ENCODE results near the gene RBM26.
"Not testable (repeated sequence)": the region's sequence is repeated elsewhere in the genome, so short reads cannot be mapped to it uniquely, and the experiment has no call there.

RBM26 gene

DNA sequence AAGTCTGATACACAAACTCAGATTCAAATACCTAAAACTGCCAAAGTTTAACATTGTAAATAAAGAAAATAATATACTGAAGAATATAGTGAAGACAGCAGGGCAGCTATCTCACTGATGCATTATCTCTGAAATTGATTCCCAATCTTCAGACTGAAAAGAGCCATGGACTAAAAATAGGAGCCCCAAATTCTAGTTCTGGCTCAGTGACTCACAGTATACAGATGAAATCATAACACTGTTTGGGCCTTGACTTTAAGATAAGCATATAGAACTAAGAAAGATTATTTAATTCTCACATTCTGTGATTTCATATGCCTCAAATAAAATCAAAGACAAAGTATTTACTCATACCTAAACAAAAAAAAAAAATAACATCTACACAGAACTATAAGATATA, 53.9 kb downstream of the RBM26 start:
- Histone ChIP-seq H3K9ac (ENCODE audit: low read depth, low read length) (no peak overlapping the region), H3K27me3 (ENCODE audit: control insufficient read depth, insufficient read depth, low read length) (no peaks in the 10 kb centered on the region), H3K4me1 (ENCODE audit: control insufficient read depth, insufficient read depth, low read length) (no peaks in the 10 kb centered on the region), H3K9me3 (replicated peaks; ENCODE audit: low read length) (no peaks in the 10 kb centered on the region), H3K4me3 (ENCODE audit: low read length) (no peak overlapping the region), H3K4me2 (ENCODE audit: low read length) (no peak overlapping the region), H3K36me3 (ENCODE audit: insufficient read depth, low read length) (peaks cover 34% of the 10 kb centered on the region)

DNA sequence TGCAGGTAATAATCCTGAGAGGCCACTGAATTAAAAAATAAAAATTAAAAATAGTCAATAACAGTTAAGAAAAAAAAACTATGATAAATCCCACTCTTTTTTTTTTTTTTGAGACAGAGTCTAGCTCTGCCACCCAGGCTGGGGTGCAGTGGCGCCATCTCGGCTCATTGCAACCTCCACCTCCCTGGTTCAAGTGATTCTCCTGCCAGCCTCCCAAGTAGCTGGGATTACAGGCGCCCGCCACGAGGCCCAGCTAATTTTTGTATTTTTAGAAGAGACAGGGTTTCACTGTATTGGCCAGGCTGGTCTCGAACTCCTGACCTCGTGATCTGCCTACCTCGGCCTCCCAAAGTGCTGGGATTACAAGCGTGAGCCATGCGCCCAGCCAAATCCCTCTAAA, 56.4 kb downstream of the RBM26 start:
- H3K4me3 ChIP-seq (ENCODE audit: low read length); H3K9me3 ChIP-seq (replicated peaks; ENCODE audit: low read length); H3K9ac ChIP-seq (ENCODE audit: low read depth, low read length); H3K4me2 ChIP-seq (ENCODE audit: low read length); H3K4me1 ChIP-seq (ENCODE audit: control insufficient read depth, insufficient read depth, low read length); H3K27me3 ChIP-seq (ENCODE audit: control insufficient read depth, insufficient read depth, low read length): not testable (repeated sequence)
- peaks cover 27% of the 10 kb centered on the region for H3K36me3 ChIP-seq (ENCODE audit: insufficient read depth, low read length)

DNA sequence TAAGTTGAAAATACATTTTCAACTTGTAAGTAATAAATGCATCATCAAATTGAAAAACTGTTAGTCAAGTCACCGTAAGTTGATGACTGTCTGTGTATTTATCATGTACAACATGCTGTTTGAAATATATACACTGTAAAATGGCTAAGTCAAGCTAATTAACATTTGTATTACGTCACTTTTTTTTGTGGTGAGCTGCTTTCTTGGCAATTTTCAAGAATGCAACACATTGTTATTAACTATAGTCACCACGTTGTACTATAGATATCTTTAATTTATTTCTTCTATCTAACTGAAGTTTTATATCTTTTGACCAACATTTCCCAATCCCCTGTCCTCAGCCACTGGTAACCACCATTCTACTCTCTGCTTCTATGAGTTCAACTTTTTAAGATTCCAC, 57.0 kb downstream of the RBM26 start:
- H3K9ac ChIP-seq (ENCODE audit: low read depth, low read length), result no peak overlapping the region
- H3K4me1 ChIP-seq (ENCODE audit: control insufficient read depth, insufficient read depth, low read length), result no peaks in the 10 kb centered on the region
- H3K27me3 ChIP-seq (ENCODE audit: control insufficient read depth, insufficient read depth, low read length), result no peaks in the 10 kb centered on the region
- H3K9me3 ChIP-seq (replicated peaks; ENCODE audit: low read length), result no peaks in the 10 kb centered on the region
- H3K36me3 ChIP-seq (ENCODE audit: insufficient read depth, low read length), result peaks cover 21% of the 10 kb centered on the region
- H3K4me2 ChIP-seq (ENCODE audit: low read length), result no peak overlapping the region
- no peak overlapping the region for H3K4me3 ChIP-seq (ENCODE audit: low read length)

DNA sequence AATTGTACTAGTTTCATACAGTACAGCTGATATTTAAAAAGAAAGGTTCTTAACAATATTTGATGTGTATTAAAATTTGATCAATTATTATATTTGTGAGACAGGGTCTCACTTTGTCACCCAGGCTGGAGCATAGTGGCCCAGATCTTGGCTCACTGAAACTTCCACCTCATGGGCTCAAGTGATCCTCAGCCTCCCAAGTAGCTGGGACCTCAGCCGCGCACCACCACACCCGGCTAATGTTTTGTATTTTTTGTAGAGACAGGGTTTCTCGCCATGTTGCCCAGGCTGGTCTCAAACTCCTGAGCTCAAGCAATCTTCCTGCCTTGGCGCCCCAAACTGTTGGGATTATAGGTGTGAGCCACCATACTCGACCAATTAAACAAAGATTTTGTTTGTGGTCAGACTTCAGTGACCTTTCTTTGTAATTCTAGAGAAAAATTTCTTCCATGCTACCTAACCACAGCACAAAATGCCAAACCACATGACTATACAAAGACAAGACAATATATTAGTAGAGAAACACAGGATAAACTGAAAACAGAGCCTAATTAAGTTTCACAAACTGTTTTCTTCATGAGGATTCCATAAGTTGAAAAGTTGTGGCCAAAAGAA, 59.6 kb downstream of the RBM26 start:
- H3K4me3 ChIP-seq (ENCODE audit: low read length), result no peak overlapping the region
- H3K9me3 ChIP-seq (replicated peaks; ENCODE audit: low read length), result no peaks in the 10 kb centered on the region
- H3K4me1 ChIP-seq (ENCODE audit: control insufficient read depth, insufficient read depth, low read length), result no peaks in the 10 kb centered on the region
- peaks cover 28% of the 10 kb centered on the region for H3K36me3 ChIP-seq (ENCODE audit: insufficient read depth, low read length)
- no peak overlapping the region for H3K9ac ChIP-seq (ENCODE audit: low read depth, low read length)
- no peaks in the 10 kb centered on the region for H3K27me3 ChIP-seq (ENCODE audit: control insufficient read depth, insufficient read depth, low read length)
- no peak overlapping the region for H3K4me2 ChIP-seq (ENCODE audit: low read length)

DNA sequence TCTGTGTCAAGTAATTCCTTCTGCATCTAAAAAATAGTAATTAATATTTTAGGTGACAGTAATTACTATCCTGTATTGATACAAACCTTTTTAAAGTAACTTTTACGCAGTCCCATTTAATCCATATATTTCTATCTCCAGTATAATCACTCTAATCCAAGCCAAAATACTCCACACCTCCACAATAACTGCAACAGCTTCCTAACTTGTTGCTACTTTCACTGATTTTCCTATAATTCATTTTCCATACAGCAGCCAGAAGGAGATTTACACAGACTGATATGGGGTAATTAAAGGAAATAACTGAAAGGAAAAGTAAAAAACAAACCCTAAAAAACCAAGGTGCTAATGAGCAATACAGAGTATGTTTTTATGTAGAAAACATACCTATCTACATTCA, 64.9 kb downstream of the RBM26 start:
- Histone ChIP-seq H3K4me1 (ENCODE audit: control insufficient read depth, insufficient read depth, low read length) (no peaks in the 10 kb centered on the region), H3K9me3 (replicated peaks; ENCODE audit: low read length) (no peaks in the 10 kb centered on the region), H3K36me3 (ENCODE audit: insufficient read depth, low read length) (peaks cover 59% of the 10 kb centered on the region), H3K4me3 (ENCODE audit: low read length) (no peak overlapping the region), H3K4me2 (ENCODE audit: low read length) (no peak overlapping the region), H3K9ac (ENCODE audit: low read depth, low read length) (no peak overlapping the region), H3K27me3 (ENCODE audit: control insufficient read depth, insufficient read depth, low read length) (no peaks in the 10 kb centered on the region)

DNA sequence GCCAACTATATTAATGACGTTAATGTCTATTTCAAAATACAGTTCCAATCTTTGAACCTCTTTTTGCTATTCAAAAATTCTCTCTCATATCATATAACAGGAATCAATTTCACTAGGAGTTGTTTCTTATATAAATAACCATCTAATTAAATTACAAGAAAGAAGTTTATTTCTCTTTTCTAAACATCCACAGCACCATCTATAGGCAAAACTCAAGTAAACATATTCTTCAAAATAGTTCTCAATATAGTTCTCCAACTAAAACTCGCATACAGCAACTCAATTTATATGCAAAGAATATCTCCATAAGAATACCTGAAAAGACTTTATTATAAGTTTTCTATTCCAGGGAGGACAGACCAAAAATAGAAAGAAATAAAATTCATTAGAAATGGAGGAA, 65.6 kb downstream of the RBM26 start:
- H3K4me2 ChIP-seq (ENCODE audit: low read length), result no peak overlapping the region
- no peaks in the 10 kb centered on the region for H3K9me3 ChIP-seq (replicated peaks; ENCODE audit: low read length)
- H3K4me3 ChIP-seq (ENCODE audit: low read length), result no peak overlapping the region
- H3K9ac ChIP-seq (ENCODE audit: low read depth, low read length), result no peak overlapping the region
- no peaks in the 10 kb centered on the region for H3K27me3 ChIP-seq (ENCODE audit: control insufficient read depth, insufficient read depth, low read length)
- H3K36me3 ChIP-seq (ENCODE audit: insufficient read depth, low read length), result peaks cover 65% of the 10 kb centered on the region
- no peaks in the 10 kb centered on the region for H3K4me1 ChIP-seq (ENCODE audit: control insufficient read depth, insufficient read depth, low read length)

DNA sequence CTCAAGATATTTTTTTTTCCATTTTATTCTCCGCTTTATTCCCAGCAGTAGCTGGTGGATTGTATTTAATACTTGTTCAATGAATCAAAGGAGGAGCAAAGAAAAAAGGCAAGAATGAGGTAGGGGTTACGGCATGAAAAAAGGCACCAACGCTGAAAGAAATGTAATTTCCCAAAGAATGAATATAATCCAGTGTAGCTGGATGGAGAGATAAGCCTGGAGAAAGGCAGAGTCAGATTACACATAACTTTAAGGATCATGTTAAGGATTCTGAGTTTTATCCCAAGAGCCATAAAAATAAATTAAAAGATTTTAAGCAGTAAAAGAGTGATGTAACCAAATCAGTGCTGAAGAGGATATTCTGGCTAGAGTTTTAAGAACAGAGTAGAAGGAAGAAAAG, 67.7 kb downstream of the RBM26 start:
- Histone ChIP-seq H3K4me3 (ENCODE audit: low read length) (no peak overlapping the region), H3K4me2 (ENCODE audit: low read length) (no peak overlapping the region), H3K9ac (ENCODE audit: low read depth, low read length) (no peak overlapping the region), H3K27me3 (ENCODE audit: control insufficient read depth, insufficient read depth, low read length) (no peaks in the 10 kb centered on the region), H3K9me3 (replicated peaks; ENCODE audit: low read length) (no peaks in the 10 kb centered on the region), H3K4me1 (ENCODE audit: control insufficient read depth, insufficient read depth, low read length) (no peaks in the 10 kb centered on the region), H3K36me3 (ENCODE audit: insufficient read depth, low read length) (peaks cover 82% of the 10 kb centered on the region)

DNA sequence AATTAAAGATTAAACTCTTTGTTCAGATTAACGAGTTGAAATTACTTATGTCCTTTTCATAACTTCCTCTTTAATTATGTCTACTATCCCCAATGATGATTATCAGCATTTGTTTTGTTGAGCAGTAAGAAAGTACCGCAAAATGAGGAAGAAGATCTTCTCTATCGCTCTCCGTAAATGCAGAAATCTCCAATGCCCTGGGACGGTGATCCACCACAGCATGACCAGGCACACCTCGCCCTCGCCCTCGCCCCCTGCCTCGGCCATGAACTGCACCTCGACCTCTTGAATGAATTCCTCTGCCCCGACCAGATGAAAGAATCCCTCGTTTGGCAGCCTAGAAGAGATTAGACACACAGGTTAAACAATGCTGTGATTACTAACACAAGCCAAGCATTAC, 69.1 kb downstream of the RBM26 start:
- H3K36me3 ChIP-seq (ENCODE audit: insufficient read depth, low read length), result peaks cover 72% of the 10 kb centered on the region
- no peak overlapping the region for H3K4me3 ChIP-seq (ENCODE audit: low read length)

DNA sequence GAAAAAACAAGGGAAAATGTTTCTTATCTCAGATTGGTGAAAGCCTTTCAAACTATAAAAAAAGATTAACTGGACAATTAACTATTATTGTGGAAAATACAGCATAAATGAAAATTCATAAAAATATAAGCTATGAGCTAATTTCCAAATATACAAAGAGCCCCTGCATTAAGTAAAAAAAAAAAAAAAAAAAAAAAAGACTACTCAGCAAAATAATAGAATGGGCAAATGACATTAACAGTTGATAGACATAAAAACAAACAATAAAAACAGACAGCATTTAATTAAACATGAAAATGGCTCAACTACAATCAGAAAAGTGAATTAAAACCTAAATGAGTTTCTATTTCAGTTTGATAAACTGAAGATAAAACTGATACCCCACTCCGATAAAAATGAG, 77.5 kb downstream of the RBM26 start:
- no peaks in the 10 kb centered on the region for H3K9me3 ChIP-seq (replicated peaks; ENCODE audit: low read length)
- no peaks in the 10 kb centered on the region for H3K4me1 ChIP-seq (ENCODE audit: control insufficient read depth, insufficient read depth, low read length)
- H3K27me3 ChIP-seq (ENCODE audit: control insufficient read depth, insufficient read depth, low read length), result no peaks in the 10 kb centered on the region
- H3K4me3 ChIP-seq (ENCODE audit: low read length), result no peak overlapping the region
- H3K9ac ChIP-seq (ENCODE audit: low read depth, low read length), result no peak overlapping the region
- H3K4me2 ChIP-seq (ENCODE audit: low read length), result no peak overlapping the region
- peaks cover 17% of the 10 kb centered on the region for H3K36me3 ChIP-seq (ENCODE audit: insufficient read depth, low read length)

More for the DNA sequence above, 69.1 kb downstream of the RBM26 start:
- Histone ChIP-seq H3K9me3 (replicated peaks; ENCODE audit: low read length) (no peaks in the 10 kb centered on the region), H3K4me2 (ENCODE audit: low read length) (no peak overlapping the region), H3K9ac (ENCODE audit: low read depth, low read length) (no peak overlapping the region), H3K27me3 (ENCODE audit: control insufficient read depth, insufficient read depth, low read length) (no peaks in the 10 kb centered on the region), H3K4me1 (ENCODE audit: control insufficient read depth, insufficient read depth, low read length) (no peaks in the 10 kb centered on the region)

DNA sequence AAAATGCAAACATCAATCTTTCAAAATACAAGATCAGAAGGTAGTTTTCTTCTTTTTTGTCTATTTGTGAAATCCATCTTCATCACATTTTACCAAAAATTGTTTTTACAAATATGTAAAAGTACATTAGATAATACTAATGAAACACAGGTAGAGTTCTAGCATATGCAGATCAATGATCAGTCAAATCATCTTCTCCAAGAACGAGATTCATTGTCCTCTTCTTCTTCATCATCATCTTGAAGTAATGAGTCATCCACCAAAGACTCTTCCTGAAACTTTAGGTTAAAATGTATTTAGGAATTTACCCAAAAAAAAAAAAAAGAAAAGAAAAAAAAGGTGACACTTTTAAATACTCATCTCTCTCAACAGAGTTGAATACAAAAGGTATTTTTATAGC, 85.6 kb downstream of the RBM26 start:
- Histone ChIP-seq H3K9me3 (replicated peaks; ENCODE audit: low read length) (no peaks in the 10 kb centered on the region), H3K27me3 (ENCODE audit: control insufficient read depth, insufficient read depth, low read length) (no peaks in the 10 kb centered on the region), H3K4me2 (ENCODE audit: low read length) (no peak overlapping the region), H3K4me1 (ENCODE audit: control insufficient read depth, insufficient read depth, low read length) (no peaks in the 10 kb centered on the region), H3K9ac (ENCODE audit: low read depth, low read length) (no peak overlapping the region), H3K4me3 (ENCODE audit: low read length) (no peak overlapping the region), H3K36me3 (ENCODE audit: insufficient read depth, low read length) (peaks cover 21% of the 10 kb centered on the region)

DNA sequence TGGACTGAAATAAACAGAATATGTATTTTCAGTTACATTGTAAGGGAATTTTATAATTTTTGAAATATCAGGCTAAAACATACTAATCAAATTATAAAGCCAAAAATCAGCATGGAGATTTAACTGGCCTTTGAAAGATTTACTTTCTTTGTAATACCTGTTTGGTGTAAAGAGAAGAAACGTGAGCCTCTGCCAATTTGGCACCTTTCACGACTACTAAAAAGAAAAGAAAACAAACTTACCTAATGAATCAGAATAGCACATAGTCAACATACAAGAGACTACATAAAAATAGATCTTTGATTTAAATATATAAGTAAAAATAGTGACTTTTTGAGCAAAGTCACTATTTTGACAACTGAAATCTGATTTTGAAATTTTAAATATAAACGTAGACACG, 87.4 kb downstream of the RBM26 start:
- Histone ChIP-seq H3K4me3 (ENCODE audit: low read length) (no peak overlapping the region), H3K36me3 (ENCODE audit: insufficient read depth, low read length) (peaks cover 30% of the 10 kb centered on the region), H3K9ac (ENCODE audit: low read depth, low read length) (no peak overlapping the region), H3K4me2 (ENCODE audit: low read length) (no peak overlapping the region), H3K27me3 (ENCODE audit: control insufficient read depth, insufficient read depth, low read length) (no peaks in the 10 kb centered on the region), H3K4me1 (ENCODE audit: control insufficient read depth, insufficient read depth, low read length) (no peaks in the 10 kb centered on the region), H3K9me3 (replicated peaks; ENCODE audit: low read length) (no peaks in the 10 kb centered on the region)

DNA sequence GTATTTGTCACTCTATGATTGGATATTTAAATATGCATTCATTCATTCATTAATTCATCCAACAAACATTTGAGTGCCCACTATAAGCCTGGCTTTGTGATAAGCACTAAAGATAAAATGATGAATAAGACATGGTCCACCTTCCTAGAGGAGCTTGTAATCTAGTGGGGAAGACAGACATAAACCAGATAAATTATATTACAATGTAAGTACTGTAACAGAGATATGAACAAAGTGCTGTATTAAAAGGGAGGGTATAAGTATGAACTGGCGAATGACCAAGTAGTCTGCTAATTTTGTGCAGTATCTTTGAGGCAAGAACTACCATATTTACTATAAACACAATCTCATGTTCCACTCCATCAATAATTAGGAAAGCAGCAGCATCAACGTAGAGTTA, 88.2 kb downstream of the RBM26 start:
- H3K27me3 ChIP-seq (ENCODE audit: control insufficient read depth, insufficient read depth, low read length), result no peaks in the 10 kb centered on the region
- peaks cover 33% of the 10 kb centered on the region for H3K36me3 ChIP-seq (ENCODE audit: insufficient read depth, low read length)
- H3K9ac ChIP-seq (ENCODE audit: low read depth, low read length), result no peak overlapping the region
- H3K4me3 ChIP-seq (ENCODE audit: low read length), result no peak overlapping the region
- no peaks in the 10 kb centered on the region for H3K4me1 ChIP-seq (ENCODE audit: control insufficient read depth, insufficient read depth, low read length)
- no peak overlapping the region for H3K4me2 ChIP-seq (ENCODE audit: low read length)
- no peaks in the 10 kb centered on the region for H3K9me3 ChIP-seq (replicated peaks; ENCODE audit: low read length)

Data from skeletal muscle satellite cell (primary cell).